ENCODE results near the gene SETD6. TPM values are rescaled to one million over a fixed set of nuclear protein-coding genes. Genes with fewer than 3 reads are reported as not detected.

SETD6 gene
- total and polyA plus RNA-seq, 7 donors: 3.6 to 23.5 (median 15.5) TPM

Small RNA genes within 50 kb of the gene (small RNA-seq; reads per million reads assigned to genes)
- gene RNU6-103P: 0 reads per million in 3 donors
- gene SNORA46: 74.5 to 104 (median 94.4) reads per million in 3 donors
- gene SNORA50A: 0 reads per million in 3 donors

Other genes with a start within 250 kb of the SETD6 start
- not detected for gene PRSS54, start 220.5 kb upstream of the SETD6 start, total RNA-seq
- gene PRSS54, start 220.5 kb upstream of the SETD6 start, polyA plus RNA-seq: not detected
- gene GINS3, start 123.0 kb upstream of the SETD6 start, total RNA-seq: 1 to 10 TPM; 1.1 to 2.5 (median 2.4) TPM
- 1 to 10 TPM; 3.0 to 5.9 (median 3.0) TPM for gene GINS3, start 123.0 kb upstream of the SETD6 start, polyA plus RNA-seq
- 10 to 100 TPM in 3 of 4 donors, 1 to 10 TPM in 1; 6.4 to 21.0 (median 16.8) TPM for gene NDRG4, start 15.4 kb upstream of the SETD6 start, total RNA-seq
- gene NDRG4, start 15.4 kb upstream of the SETD6 start, polyA plus RNA-seq: 10 to 100 TPM in 1 of 3 donors, 1 to 10 TPM in 2; 3.6 to 17.3 (median 9.4) TPM
- 100 to 1,000 TPM in 1 of 4 donors, 10 to 100 TPM in 3; 70.1 to 112 (median 84.2) TPM for gene CNOT1, start 114.3 kb downstream of the SETD6 start, total RNA-seq
- 100 to 1,000 TPM in 1 of 3 donors, 10 to 100 TPM in 2; 61.3 to 110 (median 65.0) TPM for gene CNOT1, start 114.3 kb downstream of the SETD6 start, polyA plus RNA-seq
- gene SLC38A7, start 169.3 kb downstream of the SETD6 start, total RNA-seq: 10 to 100 TPM in 3 of 4 donors, 1 to 10 TPM in 1; 9.5 to 17.4 (median 12.1) TPM
- 10 to 100 TPM in 1 of 3 donors, 1 to 10 TPM in 1, under 1 TPM in 1; 0.60 to 10.4 (median 1.8) TPM for gene SLC38A7, start 169.3 kb downstream of the SETD6 start, polyA plus RNA-seq
- 10 to 100 TPM; 33.7 to 52.1 (median 44.4) TPM for gene GOT2, start 218.8 kb downstream of the SETD6 start, total RNA-seq
- gene GOT2, start 218.8 kb downstream of the SETD6 start, polyA plus RNA-seq: 10 to 100 TPM; 55.3 to 88.2 (median 84.6) TPM